Measurements from ENCODE around the gene SNX7. TPM values are rescaled to one million over a fixed set of nuclear protein-coding genes. Genes with fewer than 3 reads are reported as not detected.
A peak's percentile ranks its signal among the peaks of the same experiment; 100 is the strongest.

The SNX7 gene
- total and polyA plus RNA-seq, 2 experiments from 2014 or later, result 30.0 to 76.1 TPM

GRCh38 chr1:98704474-98704873, 43.0 kb downstream of the SNX7 start:
- no peaks in the 10 kb centered on the region for H3K9me3 ChIP-seq (ENCODE audit: low read depth)
- H2AFZ ChIP-seq, result no peak overlapping the region
- no peak overlapping the region for H3K27ac ChIP-seq
- H4K20me1 ChIP-seq (ENCODE audit: insufficient read depth, poor library complexity, severe bottlenecking), result no peaks in the 10 kb centered on the region
- peak; percentile 21 for DNase-seq (ENCODE audit: low spot score)
- H3K27me3 ChIP-seq, result no peaks in the 10 kb centered on the region
- H3K4me3 ChIP-seq, result no peak overlapping the region
- H3K9me2 ChIP-seq (replicated peaks; ENCODE audit: insufficient read depth), result no peaks in the 10 kb centered on the region
- TF ChIP-seq CTCF (IDR thresholded peaks at IDR 0.05; ENCODE audit: poor library complexity), result no peak
- TF ChIP-seq EZH2phosphoT487 (IDR thresholded peaks at IDR 0.05; ENCODE audit: low read depth, severe bottlenecking, unreplicated experiment), result no peak
- no peak for TF ChIP-seq EZH2 (IDR thresholded peaks at IDR 0.05; ENCODE audit: borderline replicate concordance)
- no peaks in the 10 kb centered on the region for H3K4me1 ChIP-seq (ENCODE audit: insufficient read depth)
- H3K79me2 ChIP-seq, result no peaks in the 10 kb centered on the region
- H3K36me3 ChIP-seq (replicated peaks; ENCODE audit: insufficient read depth, low read depth), result no peaks in the 10 kb centered on the region
- WGBS (ENCODE audit: low lambda C conversion rate, missing lambda C conversion rate), result 85% methylated on average over 4 of the region's 4 CpGs
- no peak overlapping the region for H3K4me2 ChIP-seq

GRCh38 chr1:98704971-98705370, 43.5 kb downstream of the SNX7 start:
- Histone ChIP-seq H3K36me3 (replicated peaks; ENCODE audit: insufficient read depth, low read depth) (no peaks in the 10 kb centered on the region), H3K9me3 (ENCODE audit: low read depth) (no peaks in the 10 kb centered on the region), H3K9me2 (replicated peaks; ENCODE audit: insufficient read depth) (no peaks in the 10 kb centered on the region), H3K79me2 (no peaks in the 10 kb centered on the region), H2AFZ (no peak overlapping the region), H3K27ac (no peak overlapping the region), H4K20me1 (ENCODE audit: insufficient read depth, poor library complexity, severe bottlenecking) (no peaks in the 10 kb centered on the region), H3K27me3 (no peaks in the 10 kb centered on the region), H3K4me2 (no peak overlapping the region), H3K4me3 (no peak overlapping the region), H3K4me1 (ENCODE audit: insufficient read depth) (no peaks in the 10 kb centered on the region)
- no peak for DNase-seq (ENCODE audit: low spot score)
- WGBS (ENCODE audit: low lambda C conversion rate, missing lambda C conversion rate), result 51% methylated on average over 1 of the region's 1 CpG
- no peak for TF ChIP-seq EZH2phosphoT487 (IDR thresholded peaks at IDR 0.05; ENCODE audit: low read depth, severe bottlenecking, unreplicated experiment)
- TF ChIP-seq CTCF (IDR thresholded peaks at IDR 0.05; ENCODE audit: poor library complexity), result no peak
- TF ChIP-seq EZH2 (IDR thresholded peaks at IDR 0.05; ENCODE audit: borderline replicate concordance), result no peak

GRCh38 chr1:98705591-98705990, 44.1 kb downstream of the SNX7 start:
- Histone ChIP-seq H3K9me3 (ENCODE audit: low read depth) (no peaks in the 10 kb centered on the region), H3K27me3 (no peaks in the 10 kb centered on the region), H3K27ac (no peak overlapping the region), H3K36me3 (replicated peaks; ENCODE audit: insufficient read depth, low read depth) (no peaks in the 10 kb centered on the region), H2AFZ (no peak overlapping the region), H3K4me3 (no peak overlapping the region), H4K20me1 (ENCODE audit: insufficient read depth, poor library complexity, severe bottlenecking) (no peaks in the 10 kb centered on the region), H3K4me2 (no peak overlapping the region), H3K4me1 (ENCODE audit: insufficient read depth) (no peaks in the 10 kb centered on the region), H3K9me2 (replicated peaks; ENCODE audit: insufficient read depth) (no peaks in the 10 kb centered on the region), H3K79me2 (no peaks in the 10 kb centered on the region)
- DNase-seq (ENCODE audit: low spot score), result peak; percentile 5
- no peak for TF ChIP-seq EZH2 (IDR thresholded peaks at IDR 0.05; ENCODE audit: borderline replicate concordance)
- TF ChIP-seq CTCF (IDR thresholded peaks at IDR 0.05; ENCODE audit: poor library complexity), result no peak
- no peak for TF ChIP-seq EZH2phosphoT487 (IDR thresholded peaks at IDR 0.05; ENCODE audit: low read depth, severe bottlenecking, unreplicated experiment)
- WGBS (ENCODE audit: low lambda C conversion rate, missing lambda C conversion rate), result 77% methylated on average over 2 of the region's 2 CpGs
